ENCODE results near the gene UBTD2. TPM values are rescaled to one million over a fixed set of nuclear protein-coding genes. Genes with fewer than 3 reads are reported as not detected.

The UBTD2 gene
- total and polyA plus RNA-seq, 10 of the 15 experiments (the other 5 are each of a cell fraction or from before 2014, with no cell fraction given), result 7.7 to 30.5 (median 19.4) TPM

DNA sequence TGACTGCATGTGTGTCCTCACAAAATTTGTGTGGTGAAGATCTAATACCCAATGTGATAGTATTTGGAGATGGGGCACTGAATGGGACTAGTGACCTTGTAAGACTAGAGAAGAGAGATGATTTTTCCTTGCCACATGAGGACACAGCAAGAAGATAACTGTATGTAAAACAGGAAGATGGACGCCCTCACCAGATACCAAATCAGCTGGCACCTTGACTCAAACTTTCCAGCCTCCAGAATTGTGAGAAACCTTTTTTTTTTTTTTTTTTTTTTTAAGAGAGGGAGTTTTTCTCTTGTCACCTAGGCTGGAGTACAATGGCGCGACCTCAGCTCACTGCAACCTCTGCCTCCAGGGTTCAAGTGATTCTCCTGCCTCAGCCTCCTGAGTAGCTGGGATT is 40.3 kb downstream of the UBTD2 start (continued):
- TF ChIP-seq, protein P1, sequence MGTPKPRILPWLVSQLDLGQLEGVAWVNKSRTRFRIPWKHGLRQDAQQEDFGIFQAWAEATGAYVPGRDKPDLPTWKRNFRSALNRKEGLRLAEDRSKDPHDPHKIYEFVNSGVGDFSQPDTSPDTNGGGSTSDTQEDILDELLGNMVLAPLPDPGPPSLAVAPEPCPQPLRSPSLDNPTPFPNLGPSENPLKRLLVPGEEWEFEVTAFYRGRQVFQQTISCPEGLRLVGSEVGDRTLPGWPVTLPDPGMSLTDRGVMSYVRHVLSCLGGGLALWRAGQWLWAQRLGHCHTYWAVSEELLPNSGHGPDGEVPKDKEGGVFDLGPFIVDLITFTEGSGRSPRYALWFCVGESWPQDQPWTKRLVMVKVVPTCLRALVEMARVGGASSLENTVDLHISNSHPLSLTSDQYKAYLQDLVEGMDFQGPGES (IDR thresholded peaks at IDR 0.05), result no peak
- no peak for TF ChIP-seq SRF (IDR thresholded peaks at IDR 0.05; ENCODE audit: low read depth in 2 of 2, low read length in 2 of 2)

DNA sequence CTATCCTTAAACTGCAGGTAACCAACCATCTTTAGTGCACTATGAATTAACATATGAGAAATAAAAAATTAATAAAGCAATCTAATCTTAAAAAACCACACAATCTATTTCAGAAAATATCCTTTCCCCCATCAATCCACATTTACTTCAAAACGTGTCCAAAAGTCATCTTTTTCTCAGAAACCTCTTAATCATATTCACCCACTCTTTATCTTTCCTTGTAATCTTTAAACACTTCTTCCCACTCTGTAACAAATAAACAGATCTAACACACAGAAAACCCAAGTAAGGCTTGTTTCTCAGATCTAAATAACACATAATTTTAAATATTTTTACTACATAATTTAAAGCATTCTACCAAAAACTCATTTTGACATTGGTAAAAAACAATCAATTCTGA is 45.2 kb downstream of the UBTD2 start:
- POLR2A ChIA-PET, result no interaction called here
- intact Hi-C loops (cut with micrococcal nuclease; ENCODE audit: unreplicated experiment), result loop anchor here (5.0 kb wide), 1 partner anchor 39 kb away; no protein-coding TSS in a partner anchor
- WGBS (ENCODE audit: insufficient coverage, insufficient replicate concordance, low lambda C conversion rate, missing lambda C conversion rate), result 32% methylated on average over 1 of the region's 1 CpG
- TF ChIP-seq TARDBP (IDR thresholded peaks at IDR 0.05; ENCODE audit: borderline replicate concordance), result no peak
- TF ChIP-seq, protein P2, sequence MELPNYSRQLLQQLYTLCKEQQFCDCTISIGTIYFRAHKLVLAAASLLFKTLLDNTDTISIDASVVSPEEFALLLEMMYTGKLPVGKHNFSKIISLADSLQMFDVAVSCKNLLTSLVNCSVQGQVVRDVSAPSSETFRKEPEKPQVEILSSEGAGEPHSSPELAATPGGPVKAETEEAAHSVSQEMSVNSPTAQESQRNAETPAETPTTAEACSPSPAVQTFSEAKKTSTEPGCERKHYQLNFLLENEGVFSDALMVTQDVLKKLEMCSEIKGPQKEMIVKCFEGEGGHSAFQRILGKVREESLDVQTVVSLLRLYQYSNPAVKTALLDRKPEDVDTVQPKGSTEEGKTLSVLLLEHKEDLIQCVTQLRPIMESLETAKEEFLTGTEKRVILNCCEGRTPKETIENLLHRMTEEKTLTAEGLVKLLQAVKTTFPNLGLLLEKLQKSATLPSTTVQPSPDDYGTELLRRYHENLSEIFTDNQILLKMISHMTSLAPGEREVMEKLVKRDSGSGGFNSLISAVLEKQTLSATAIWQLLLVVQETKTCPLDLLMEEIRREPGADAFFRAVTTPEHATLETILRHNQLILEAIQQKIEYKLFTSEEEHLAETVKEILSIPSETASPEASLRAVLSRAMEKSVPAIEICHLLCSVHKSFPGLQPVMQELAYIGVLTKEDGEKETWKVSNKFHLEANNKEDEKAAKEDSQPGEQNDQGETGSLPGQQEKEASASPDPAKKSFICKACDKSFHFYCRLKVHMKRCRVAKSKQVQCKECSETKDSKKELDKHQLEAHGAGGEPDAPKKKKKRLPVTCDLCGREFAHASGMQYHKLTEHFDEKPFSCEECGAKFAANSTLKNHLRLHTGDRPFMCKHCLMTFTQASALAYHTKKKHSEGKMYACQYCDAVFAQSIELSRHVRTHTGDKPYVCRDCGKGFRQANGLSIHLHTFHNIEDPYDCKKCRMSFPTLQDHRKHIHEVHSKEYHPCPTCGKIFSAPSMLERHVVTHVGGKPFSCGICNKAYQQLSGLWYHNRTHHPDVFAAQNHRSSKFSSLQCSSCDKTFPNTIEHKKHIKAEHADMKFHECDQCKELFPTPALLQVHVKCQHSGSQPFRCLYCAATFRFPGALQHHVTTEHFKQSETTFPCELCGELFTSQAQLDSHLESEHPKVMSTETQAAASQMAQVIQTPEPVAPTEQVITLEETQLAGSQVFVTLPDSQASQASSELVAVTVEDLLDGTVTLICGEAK (IDR thresholded peaks at IDR 0.05; ENCODE audit: borderline replicate concordance), result no peak
- TF ChIP-seq, protein P3, sequence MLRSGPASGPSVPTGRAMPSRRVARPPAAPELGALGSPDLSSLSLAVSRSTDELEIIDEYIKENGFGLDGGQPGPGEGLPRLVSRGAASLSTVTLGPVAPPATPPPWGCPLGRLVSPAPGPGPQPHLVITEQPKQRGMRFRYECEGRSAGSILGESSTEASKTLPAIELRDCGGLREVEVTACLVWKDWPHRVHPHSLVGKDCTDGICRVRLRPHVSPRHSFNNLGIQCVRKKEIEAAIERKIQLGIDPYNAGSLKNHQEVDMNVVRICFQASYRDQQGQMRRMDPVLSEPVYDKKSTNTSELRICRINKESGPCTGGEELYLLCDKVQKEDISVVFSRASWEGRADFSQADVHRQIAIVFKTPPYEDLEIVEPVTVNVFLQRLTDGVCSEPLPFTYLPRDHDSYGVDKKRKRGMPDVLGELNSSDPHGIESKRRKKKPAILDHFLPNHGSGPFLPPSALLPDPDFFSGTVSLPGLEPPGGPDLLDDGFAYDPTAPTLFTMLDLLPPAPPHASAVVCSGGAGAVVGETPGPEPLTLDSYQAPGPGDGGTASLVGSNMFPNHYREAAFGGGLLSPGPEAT (IDR thresholded peaks at IDR 0.05; ENCODE audit: low read depth), result no peak
- no peak for TF ChIP-seq TCF12 (IDR thresholded peaks at IDR 0.05; ENCODE audit: low read depth, low read length)
- no peak for TF ChIP-seq RB1 (IDR thresholded peaks at IDR 0.05; ENCODE audit: borderline replicate concordance)
- TF ChIP-seq, protein P4, sequence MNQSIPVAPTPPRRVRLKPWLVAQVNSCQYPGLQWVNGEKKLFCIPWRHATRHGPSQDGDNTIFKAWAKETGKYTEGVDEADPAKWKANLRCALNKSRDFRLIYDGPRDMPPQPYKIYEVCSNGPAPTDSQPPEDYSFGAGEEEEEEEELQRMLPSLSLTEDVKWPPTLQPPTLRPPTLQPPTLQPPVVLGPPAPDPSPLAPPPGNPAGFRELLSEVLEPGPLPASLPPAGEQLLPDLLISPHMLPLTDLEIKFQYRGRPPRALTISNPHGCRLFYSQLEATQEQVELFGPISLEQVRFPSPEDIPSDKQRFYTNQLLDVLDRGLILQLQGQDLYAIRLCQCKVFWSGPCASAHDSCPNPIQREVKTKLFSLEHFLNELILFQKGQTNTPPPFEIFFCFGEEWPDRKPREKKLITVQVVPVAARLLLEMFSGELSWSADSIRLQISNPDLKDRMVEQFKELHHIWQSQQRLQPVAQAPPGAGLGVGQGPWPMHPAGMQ (IDR thresholded peaks at IDR 0.05; ENCODE audit: borderline replicate concordance), result no peak

More for the DNA sequence above, 45.2 kb downstream of the UBTD2 start:
- Histone ChIP-seq H2AFZ (ENCODE audit: control insufficient read depth, low read depth, low read length) (no peak overlapping the region), H3K4me1 (ENCODE audit: control insufficient read depth, insufficient read depth, low read length) (peaks cover 35% of the 10 kb centered on the region), H3K9ac (ENCODE audit: control insufficient read depth, insufficient read depth, low read length) (no peak overlapping the region), H4K20me1 (ENCODE audit: control insufficient read depth, insufficient read depth) (no peaks in the 10 kb centered on the region), H3K9me3 (replicated peaks; ENCODE audit: control insufficient read depth, insufficient read depth, low read length) (no peaks in the 10 kb centered on the region; the same call in 2 of the 3 replicates), H3K4me3 (no peak overlapping the region), H3K27ac (ENCODE audit: control insufficient read depth, insufficient read depth) (peak overlapping the region; percentile 18; the same call in 1 of the 2 replicates), H3K4me2 (ENCODE audit: control insufficient read depth, insufficient read depth) (no peak overlapping the region), H3K36me3 (ENCODE audit: control insufficient read depth in 2 of 2, insufficient read depth in 2 of 2, low read length in 1 of 2) (peaks cover 1 to 2% of the 10 kb centered on the region in 2 experiments; a peak in 2 of 4 replicates), H3K27me3 (replicated peaks in 1 of 2; ENCODE audit: control insufficient read depth in 2 of 2, insufficient read depth in 2 of 2, low read length in 1 of 2) (no peaks in the 10 kb centered on the region), H3K79me2 (ENCODE audit: control insufficient read depth, insufficient read depth, low read length) (peaks cover 38% of the 10 kb centered on the region)
- DNase-seq (ENCODE audit: low read depth, low spot score) (no peak), ATAC-seq (no peak), FAIRE-seq (no peak)
- in situ Hi-C loops (cut with MboI), result no loop called here
- SMC1A ChIA-PET (ENCODE audit: uncharacterized antibody, unreplicated experiment), result no interaction called here
- no TSS peak for BruUV-seq (replicated peaks)
- CTCF ChIA-PET, result interaction anchor here (0.5 kb wide), 1 partner anchor 971 kb away, joined by 3 read pairs; no protein-coding TSS in a partner anchor
- RAD21 ChIA-PET (ENCODE audit: unreplicated experiment), result no interaction called here
